ENCODE results near the gene VAV3.

VAV3 gene

DNA sequence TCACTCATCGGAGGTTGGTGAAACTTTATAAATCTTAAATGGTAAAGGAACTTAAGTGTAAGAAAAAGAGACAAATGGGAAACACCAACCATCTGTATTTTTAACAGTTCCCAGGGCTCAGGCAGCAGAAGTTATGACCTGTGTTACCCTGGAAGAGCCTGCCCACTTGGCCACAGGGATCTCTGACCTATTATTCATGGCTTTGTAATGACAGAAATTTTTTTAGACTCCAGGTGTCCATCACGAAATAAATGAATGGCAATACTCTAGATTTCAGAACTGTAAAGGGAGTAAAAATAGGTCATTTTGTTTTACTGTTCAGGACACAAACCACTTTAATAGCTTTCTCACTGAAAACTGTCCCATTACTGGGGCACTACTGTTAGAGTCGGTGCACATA, 389.8 kb downstream of the VAV3 start:
- in situ Hi-C loops (cut with MboI; ENCODE audit: low sequenced_read_pairs, unreplicated experiment), result no loop called here
- TF ChIP-seq, protein P1, sequence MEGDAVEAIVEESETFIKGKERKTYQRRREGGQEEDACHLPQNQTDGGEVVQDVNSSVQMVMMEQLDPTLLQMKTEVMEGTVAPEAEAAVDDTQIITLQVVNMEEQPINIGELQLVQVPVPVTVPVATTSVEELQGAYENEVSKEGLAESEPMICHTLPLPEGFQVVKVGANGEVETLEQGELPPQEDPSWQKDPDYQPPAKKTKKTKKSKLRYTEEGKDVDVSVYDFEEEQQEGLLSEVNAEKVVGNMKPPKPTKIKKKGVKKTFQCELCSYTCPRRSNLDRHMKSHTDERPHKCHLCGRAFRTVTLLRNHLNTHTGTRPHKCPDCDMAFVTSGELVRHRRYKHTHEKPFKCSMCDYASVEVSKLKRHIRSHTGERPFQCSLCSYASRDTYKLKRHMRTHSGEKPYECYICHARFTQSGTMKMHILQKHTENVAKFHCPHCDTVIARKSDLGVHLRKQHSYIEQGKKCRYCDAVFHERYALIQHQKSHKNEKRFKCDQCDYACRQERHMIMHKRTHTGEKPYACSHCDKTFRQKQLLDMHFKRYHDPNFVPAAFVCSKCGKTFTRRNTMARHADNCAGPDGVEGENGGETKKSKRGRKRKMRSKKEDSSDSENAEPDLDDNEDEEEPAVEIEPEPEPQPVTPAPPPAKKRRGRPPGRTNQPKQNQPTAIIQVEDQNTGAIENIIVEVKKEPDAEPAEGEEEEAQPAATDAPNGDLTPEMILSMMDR (IDR thresholded peaks at IDR 0.05; ENCODE audit: borderline replicate concordance, control extremely low read depth, extremely low read depth, insufficient read depth, missing control alignments), result no peak
- no peak for DNase-seq (ENCODE audit: low spot score)

DNA sequence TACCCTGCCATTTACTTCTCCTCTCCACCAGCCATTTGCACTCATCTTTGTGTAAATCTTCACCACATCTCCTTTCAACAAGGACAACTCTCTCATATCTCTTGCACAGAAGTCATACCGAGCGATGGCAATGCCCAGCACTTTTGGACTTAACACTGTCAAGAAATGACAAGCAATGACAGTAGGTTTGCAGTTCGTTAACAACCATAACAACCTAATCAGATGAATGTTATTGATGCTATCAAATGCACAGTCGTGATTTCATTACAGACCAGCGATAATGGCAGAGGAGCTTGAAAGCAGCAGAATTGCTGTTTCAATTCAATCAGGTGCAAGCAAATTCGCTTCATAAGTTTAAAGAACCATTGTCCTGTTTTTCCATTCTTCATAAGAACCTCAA, 390.9 kb downstream of the VAV3 start:
- in situ Hi-C loops (cut with MboI; ENCODE audit: low sequenced_read_pairs, unreplicated experiment), result no loop called here
- DNase-seq (ENCODE audit: low spot score), result no peak
- TF ChIP-seq, protein P1 (IDR thresholded peaks at IDR 0.05; ENCODE audit: borderline replicate concordance, control extremely low read depth, extremely low read depth, insufficient read depth, missing control alignments), result no peak

DNA sequence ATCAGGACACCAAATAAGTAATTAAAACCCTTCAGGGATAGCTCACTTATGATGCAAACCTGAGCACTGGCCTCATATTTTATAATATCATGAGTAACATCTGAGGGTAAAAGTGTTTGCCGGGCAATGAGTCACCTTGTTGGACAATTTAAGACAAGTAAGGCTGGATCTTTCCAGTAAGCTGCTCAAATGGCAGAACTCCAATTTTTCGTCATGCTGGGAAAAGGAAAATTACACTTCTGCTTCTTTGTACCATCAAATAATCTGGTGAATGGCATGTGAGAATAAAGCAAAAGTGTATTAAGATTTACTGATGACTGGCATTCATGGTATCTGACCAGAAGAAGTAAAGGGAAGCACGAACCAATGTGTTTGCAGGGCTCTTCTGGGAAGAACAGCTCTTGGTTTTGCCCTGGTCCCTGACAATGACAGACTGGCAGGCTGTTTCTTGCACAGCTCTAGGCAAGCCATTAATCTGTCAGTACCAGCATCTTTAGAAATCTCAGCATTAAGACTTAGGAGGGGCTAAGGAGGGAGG, 392.2 kb downstream of the VAV3 start:
- in situ Hi-C loops (cut with MboI; ENCODE audit: low sequenced_read_pairs, unreplicated experiment), result no loop called here
- no peak for DNase-seq (ENCODE audit: low spot score)
- TF ChIP-seq, protein P1 (IDR thresholded peaks at IDR 0.05; ENCODE audit: borderline replicate concordance, control extremely low read depth, extremely low read depth, insufficient read depth, missing control alignments), result no peak

DNA sequence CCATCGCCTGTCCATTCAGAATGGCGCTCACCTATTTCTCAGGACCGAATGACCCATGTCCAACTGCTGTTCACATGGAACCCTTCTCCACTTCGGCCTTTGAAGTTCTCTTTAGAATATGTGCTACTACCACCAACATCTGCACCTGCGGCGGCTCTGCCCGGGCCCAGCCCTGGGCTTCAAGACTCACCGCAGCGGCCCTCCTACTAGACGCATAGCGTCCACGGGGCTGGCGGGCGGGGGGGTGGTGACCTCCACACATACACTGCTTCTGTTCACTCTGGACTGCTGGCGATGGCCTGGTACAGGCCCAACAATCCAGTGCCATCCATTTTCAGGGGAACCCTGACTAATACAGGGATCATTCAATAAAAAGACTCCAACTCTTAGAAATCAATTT, 394.2 kb downstream of the VAV3 start:
- TF ChIP-seq, protein P1 (IDR thresholded peaks at IDR 0.05; ENCODE audit: borderline replicate concordance, control extremely low read depth, extremely low read depth, insufficient read depth, missing control alignments), result no peak
- in situ Hi-C loops (cut with MboI; ENCODE audit: low sequenced_read_pairs, unreplicated experiment), result no loop called here
- no peak for DNase-seq (ENCODE audit: low spot score)

DNA sequence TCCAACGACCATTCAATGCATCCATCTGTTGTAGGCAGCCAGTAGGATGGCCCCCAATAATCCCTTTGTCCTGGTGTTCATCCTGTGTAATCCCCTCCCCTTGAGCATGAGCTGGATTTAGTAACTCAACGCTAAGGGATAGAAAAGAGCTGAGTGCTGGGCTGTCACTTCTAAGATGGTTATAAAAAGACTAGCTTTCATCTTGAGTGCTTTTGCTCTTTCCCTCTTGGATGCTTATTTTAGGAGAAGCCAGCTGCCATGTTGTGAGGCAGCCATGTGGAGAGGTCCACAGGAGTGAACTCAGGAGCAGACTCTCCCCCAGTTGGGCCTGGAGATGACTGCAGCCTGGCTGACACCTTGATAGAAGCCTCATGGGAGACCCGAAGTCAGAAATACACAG, 401.5 kb downstream of the VAV3 start:
- TF ChIP-seq, protein P1 (IDR thresholded peaks at IDR 0.05; ENCODE audit: borderline replicate concordance, control extremely low read depth, extremely low read depth, insufficient read depth, missing control alignments), result no peak
- DNase-seq (ENCODE audit: low spot score), result no peak

DNA sequence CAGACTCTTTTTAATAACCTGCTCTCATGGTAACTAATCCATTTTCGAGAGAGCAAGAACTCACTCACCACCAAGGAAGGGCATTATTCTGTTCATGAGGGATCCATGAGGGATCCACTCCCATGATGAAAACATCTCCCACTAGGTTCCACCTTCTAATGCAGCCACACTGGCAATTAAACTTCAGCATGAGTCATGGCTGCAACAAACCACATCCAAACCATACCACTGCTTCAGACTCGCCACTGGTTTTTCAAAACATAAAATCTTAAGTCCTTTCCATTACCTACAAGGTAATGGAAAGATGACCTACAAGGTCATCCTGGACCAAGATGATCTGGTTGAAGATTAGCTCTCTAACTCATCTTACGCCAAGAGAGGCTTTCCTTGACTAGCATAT, 405.1 kb downstream of the VAV3 start:
- DNase-seq (ENCODE audit: low spot score), result no peak
- in situ Hi-C loops (cut with MboI; ENCODE audit: low sequenced_read_pairs, unreplicated experiment), result no loop called here
- TF ChIP-seq, protein P1 (IDR thresholded peaks at IDR 0.05; ENCODE audit: borderline replicate concordance, control extremely low read depth, extremely low read depth, insufficient read depth, missing control alignments), result no peak

More for the DNA sequence above, 401.5 kb downstream of the VAV3 start:
- in situ Hi-C loops (cut with MboI; ENCODE audit: low sequenced_read_pairs, unreplicated experiment), result no loop called here

DNA sequence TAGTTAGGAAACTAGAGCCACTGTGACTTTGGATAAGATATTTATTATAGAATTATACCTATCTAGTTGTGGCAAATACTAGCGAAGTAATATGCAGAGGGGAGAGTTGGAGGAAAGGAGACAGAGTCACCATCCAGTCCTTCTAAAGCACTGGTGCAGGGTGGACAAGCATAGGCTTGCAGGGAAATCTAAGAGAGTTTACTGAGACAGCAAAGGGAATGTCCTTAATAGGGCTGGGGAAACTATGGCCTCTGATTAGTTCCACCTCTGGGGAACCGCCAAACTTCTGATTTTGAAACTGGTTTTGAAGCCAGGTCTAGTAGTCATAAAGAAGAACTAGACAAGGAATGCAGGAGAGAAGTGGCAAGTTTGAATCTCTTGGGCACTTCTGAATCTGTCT, 407.9 kb downstream of the VAV3 start:
- no peak for DNase-seq (ENCODE audit: low spot score)
- in situ Hi-C loops (cut with MboI; ENCODE audit: low sequenced_read_pairs, unreplicated experiment), result no loop called here
- TF ChIP-seq, protein P1 (IDR thresholded peaks at IDR 0.05; ENCODE audit: borderline replicate concordance, control extremely low read depth, extremely low read depth, insufficient read depth, missing control alignments), result no peak

Data from GM13976 (cell line).